NCI-H2171 treated with DMSO at 0.1 percent for 48 hours (cell line): ENCODE data around the gene YPEL1.

Experiments used
- DNase-seq: peaks from one replicate; lab custom pipeline; 2025; lab: John Stamatoyannopoulos, UW

Gene YPEL1, protein sequence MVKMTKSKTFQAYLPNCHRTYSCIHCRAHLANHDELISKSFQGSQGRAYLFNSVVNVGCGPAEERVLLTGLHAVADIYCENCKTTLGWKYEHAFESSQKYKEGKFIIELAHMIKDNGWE

GRCh38 chr22:21735200-21736083, at the start of gene YPEL1:
Gene YPEL1, minus strand, starts transcription at chr22:21735794. Its CDS starts 25,050 bp downstream, at chr22:21710744.
- DNase-seq = peak; percentile 85

GRCh38 chr22:21780259-21780658, 44.7 kb upstream of the YPEL1 start:
- DNase-seq = no peak

DNA sequence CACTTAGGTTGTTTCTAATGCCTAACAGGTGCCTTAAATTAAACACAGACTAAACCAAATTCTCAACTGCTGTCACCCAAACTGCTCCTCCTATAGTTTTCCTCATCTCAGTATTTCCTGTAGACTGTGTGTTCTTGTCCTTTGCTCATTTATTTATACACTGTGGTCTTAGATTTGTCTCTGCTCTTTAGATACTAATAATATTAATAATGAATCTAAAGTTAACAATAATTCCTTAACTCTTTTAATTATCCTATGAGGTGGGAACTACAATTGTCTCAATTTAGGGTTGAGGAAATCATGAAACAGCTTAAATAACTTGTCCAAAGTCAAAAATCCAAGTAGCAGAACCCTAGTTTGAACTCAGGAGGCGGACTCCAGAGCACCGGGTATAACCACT, 43.9 kb upstream of the YPEL1 start:
- DNase-seq = no peak

DNA sequence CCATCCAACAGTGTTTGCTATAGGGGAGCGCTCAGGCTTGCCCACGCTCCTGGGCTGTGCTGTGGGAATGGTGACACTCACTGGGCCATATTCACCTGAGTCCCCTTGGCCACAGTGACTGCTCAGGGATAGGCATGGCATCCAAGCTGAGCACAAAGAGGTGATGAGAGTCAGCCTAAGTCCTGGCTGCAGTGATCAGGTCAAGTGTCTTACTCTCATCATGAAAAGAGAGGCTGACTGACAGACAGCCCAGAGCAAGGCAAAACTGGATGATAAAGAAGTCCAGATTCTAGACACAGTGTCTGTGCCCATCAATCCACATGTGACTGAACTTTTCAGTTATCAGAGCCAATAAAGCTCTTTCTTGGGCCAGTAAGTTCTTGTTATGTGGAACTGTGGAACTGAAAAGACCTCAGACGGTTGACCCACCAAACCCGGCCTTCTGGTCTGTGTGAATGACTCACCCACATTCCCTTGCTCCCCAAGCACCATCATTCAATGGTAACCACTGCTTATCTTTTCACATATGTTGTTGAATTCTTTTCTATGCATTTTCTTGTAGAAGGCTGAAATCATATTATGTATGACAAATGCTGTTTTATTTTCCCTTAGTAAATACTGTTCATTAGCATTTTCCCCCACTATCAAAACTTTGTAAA, 43.2 kb upstream of the YPEL1 start:
- no peak for DNase-seq

DNA sequence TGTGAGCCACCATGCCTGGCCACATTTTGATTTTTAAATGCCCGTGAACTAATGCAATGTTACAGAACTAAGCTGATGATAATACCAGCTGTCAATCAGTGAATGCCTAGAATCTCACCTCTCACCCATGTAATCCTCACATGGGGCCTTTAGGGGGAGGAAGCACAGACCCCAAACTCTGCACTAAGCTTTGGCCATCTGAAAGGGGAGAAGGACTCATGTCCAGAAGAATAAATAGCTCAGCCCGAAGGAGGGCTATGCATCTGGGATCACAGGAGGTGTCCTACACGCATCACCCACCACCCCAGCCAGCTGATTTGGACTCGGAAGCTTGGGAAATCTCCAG, 36.0 kb upstream of the YPEL1 start:
- DNase-seq = no peak

DNA sequence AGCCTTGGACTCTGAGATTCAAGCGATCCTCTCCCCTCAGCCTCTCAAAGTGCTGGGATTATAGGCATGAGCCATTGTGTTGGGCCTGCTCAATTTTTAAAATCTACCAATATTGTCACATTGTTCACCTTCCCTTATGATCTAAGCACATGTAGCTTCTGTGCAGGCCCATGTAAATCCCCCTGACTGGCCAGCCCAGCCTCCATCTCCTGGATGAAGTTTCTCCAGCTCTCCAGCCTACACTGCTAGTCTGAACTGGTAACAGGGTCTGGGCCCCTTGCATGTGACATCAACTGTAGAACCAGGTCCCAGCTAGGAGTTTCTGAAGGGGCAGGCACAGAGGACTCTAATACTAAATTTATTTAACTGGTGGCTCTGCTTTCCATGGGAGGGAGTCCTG, 32.8 kb upstream of the YPEL1 start:
- no peak for DNase-seq

DNA sequence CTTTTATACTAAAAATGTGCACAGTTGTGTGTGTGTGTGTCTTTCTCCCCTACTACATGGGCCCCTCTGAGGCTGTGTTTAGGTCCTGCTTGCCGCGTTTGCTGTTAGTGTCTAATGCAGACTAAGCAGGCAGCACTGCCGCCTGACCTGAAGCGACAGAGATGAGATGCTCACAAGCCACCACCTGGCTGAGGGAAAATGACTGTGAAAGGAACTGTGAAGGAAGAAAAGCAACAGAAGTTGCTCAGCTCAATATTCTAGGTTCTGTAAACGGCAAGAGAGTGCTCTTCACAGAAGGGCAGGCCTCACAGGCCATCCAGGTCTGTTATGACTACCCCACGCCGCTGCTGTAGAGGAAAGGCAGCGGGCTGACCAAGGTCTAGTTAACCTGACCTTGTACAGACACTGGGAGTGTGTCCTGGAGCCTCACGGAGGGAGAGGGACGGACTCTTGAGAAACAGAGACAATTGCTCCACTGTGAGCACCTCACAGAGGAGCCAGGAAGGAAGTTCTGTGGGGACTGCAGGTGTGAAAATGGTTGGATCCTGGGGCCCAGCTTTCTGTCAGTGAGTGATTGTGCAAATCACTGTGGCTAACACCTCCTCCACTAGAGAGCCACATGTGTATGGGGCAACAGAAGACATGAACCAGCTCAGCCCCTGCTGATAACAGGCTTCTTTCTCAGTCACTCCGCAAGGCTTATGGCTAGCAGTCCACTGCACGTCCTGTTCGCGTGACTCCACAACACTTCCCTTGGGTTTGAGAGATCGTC, 31.3 kb upstream of the YPEL1 start:
- DNase-seq = no peak

- no peak for DNase-seq
These were observed 30.4 kb upstream of the YPEL1 start for GRCh38 chr22:21765909-21766529.

DNA sequence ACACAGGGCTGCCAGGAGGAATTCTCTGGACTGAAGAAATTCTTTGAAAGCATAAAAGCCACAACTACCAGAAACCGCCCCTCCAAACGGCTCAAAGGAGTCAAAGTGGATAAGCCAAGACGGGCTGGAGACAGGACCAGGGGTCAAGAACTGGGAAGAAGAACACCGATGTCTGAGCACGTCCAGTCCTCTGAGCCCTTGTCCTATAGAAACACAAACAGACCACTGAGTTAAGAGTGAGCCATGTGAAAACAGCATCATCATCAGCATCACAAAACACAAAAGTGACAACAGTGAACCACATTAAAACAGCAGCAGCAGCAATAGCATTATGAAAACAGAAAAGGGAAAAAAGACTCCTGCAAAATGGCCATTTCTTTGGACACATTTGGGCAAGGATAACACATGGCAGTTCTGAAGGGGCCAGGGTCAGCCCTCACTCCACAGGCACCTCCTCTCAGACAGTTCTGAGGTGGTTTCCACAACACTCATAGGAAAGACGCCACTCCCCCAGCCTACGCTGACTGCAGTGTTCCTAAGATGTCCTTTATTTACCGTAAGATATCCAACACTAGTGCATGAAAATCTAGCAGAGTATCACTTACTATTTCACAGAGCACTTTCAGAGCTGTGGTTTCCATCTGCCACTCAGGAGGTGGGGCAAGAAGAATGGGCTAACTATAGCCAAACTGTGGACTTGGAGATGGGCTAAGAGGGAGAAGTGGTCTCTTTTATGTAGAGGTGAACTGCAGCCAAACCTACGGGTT, 28.6 kb upstream of the YPEL1 start:
- no peak for DNase-seq

- no peak for DNase-seq
These were observed 27.4 kb upstream of the YPEL1 start for GRCh38 chr22:21762712-21763581.

GRCh38 chr22:21761994-21762680, 26.5 kb upstream of the YPEL1 start:
- DNase-seq = no peak

DNA sequence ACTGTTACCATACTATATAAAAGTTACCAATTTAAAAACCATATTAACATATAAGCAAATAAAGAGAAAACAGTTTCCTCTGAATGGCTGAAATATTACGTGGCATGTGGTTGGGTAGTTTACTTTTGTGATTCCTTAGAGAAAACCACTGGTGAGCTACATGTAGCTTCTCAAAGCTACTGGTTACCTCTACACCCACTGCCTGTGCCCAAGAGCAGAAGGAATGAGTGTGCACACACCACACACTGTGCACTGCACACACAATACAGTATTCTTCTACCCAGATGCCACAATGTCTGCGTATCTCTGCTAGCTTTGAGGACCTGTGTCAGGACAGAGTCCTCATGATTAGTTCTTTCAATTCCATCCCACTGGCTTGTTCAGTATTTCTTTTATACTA, 25.5 kb upstream of the YPEL1 start:
- DNase-seq = no peak

DNA sequence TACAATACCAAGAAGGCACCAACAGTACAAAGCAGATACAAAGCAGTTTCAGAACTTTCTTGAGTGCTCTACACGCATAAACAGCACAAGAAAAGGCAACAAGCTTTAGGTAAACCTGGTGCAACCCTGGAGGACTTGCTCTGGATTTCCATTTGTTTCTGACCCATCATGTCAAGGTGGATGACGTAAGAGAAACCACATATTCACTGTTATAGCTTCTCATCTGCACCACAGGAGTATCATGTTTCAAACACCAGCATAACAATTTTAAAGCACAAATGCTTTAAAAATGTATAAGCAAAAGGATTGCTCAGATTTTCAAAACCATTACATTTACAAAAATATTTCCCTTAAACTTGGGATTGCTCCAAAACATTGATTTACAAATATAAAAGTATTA, 25.0 kb upstream of the YPEL1 start:
- DNase-seq = peak; percentile 46

- peak; percentile 46 for DNase-seq
These were observed 24.2 kb upstream of the YPEL1 start for GRCh38 chr22:21759646-21760376.

DNA sequence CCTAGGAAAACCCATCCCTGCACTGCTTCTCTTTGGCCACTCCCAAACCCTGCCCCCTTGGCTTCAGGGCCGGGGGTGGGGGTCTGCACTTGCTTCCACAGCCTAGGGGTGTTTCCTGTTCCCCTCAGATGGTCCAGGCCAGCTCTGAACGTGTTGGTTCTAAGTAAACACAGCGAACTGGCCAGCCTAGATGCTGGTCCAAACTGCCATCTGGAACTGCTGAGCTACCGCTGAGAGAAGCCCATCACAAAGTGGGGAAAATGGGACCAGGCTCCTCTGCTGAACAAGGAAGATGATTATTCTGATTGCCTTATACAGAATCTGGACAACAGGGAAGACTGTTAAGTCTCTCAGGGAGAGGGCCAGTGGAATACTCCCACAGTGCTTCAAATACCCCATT, 23.5 kb upstream of the YPEL1 start:
- DNase-seq = no peak

- no peak for DNase-seq
These were observed 22.7 kb upstream of the YPEL1 start for GRCh38 chr22:21758091-21758864.

DNA sequence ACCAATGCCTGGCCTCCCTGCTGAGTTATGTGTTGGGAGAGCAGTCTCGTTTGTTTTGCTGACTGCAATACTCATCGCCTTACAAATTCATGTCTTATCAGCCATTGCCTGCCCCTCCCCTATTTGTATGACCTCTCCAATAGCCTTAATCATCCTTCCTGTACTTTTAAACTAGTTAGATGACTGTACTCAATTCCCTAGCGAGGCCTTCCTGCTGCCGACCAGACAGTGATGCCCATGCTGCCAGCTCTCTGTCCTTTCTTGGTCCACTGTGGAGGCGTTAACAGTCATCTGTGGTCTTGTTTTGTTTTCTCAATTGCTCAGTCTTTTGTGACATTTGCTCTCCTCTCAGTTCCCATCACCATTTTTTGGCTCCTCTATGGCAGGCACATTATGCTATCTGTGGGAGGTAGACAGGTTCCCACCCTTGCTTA, 20.3 kb upstream of the YPEL1 start:
- DNase-seq = no peak

DNA sequence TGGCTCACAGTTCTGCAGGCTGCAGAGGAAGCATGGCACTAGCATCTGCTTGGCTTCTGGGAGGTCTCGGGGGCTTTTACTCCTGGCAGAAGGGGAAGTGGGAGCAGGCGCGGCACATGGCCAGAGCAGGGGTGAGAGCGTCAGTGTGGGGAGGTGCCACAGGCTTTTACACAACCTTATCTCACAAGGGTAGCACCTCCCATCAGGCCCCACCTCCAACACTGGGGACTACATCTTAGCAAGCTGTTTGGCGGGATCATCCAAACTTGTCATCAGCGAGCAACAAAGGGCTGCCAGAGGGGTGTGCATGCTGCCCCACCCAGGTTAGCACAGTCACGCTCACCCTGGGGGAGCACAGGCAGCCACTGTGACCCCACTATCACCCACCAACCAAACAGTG, 18.9 kb upstream of the YPEL1 start:
- peak; percentile 96 for DNase-seq
